Measurements from ENCODE around the gene CDH12. TPM values are rescaled to one million over a fixed set of nuclear protein-coding genes. Genes with fewer than 3 reads are reported as not detected.
"Not testable (repeated sequence)": the region's sequence is repeated elsewhere in the genome, so short reads cannot be mapped to it uniquely, and the experiment has no call there.

CDH12 gene
- total and polyA plus RNA-seq, 10 donors = 0.32 TPM; not detected in 9

- no peaks in the 10 kb centered on the region for H3K27me3 ChIP-seq (replicated peaks in 1 of 7)
- no peaks in the 10 kb centered on the region for H3K4me1 ChIP-seq
- no peak overlapping the region for H3K27ac ChIP-seq
- no peaks in the 10 kb centered on the region for H3K9me3 ChIP-seq
- 38 to 63% (median 49%) methylated on average over 2 of the region's 2 CpGs for WGBS, 5 donors
- no peaks in the 10 kb centered on the region for H3K36me3 ChIP-seq
- intact Hi-C loops (cut with DNase I; ENCODE audit: low total_unique reads) = no loop called here
- DNase-seq = no peak
- H3K4me3 ChIP-seq = no peak overlapping the region
- no peak for TF ChIP-seq POLR2AphosphoS5 (IDR thresholded peaks at IDR 0.05)
- TF ChIP-seq POLR2A (IDR thresholded peaks at IDR 0.05) = no peak
- no peak for TF ChIP-seq CTCF (IDR thresholded peaks at IDR 0.05 in 8 of 11, conservative IDR thresholded peaks at IDR 0.05 in 3 of 11)
These were observed 509.1 kb downstream of the CDH12 start for GRCh38 chr5:22344000-22344399.

- Histone ChIP-seq H3K36me3 (no peaks in the 10 kb centered on the region), H3K27me3 (replicated peaks in 1 of 7) (no peaks in the 10 kb centered on the region), H3K9me3 (peaks cover 0 to 19% (median 12%) of the 10 kb centered on the region in 8 donors), H3K4me1 (no peaks in the 10 kb centered on the region), H3K4me3 (no peak overlapping the region), H3K27ac (no peak overlapping the region)
- no peak for DNase-seq
- 69 to 86% (median 75%) methylated on average over 2 of the region's 2 CpGs for WGBS, 5 donors
- TF ChIP-seq POLR2A (IDR thresholded peaks at IDR 0.05) = no peak
- TF ChIP-seq CTCF (IDR thresholded peaks at IDR 0.05 in 8 of 11, conservative IDR thresholded peaks at IDR 0.05 in 3 of 11) = no peak
- no peak for TF ChIP-seq POLR2AphosphoS5 (IDR thresholded peaks at IDR 0.05)
- intact Hi-C loops (cut with DNase I; ENCODE audit: low total_unique reads) = no loop called here
These were observed 511.7 kb downstream of the CDH12 start for GRCh38 chr5:22341406-22341805.

GRCh38 chr5:22332949-22333348 is 520.2 kb downstream of the CDH12 start:
- DNase-seq; intact Hi-C loops (cut with DNase I; ENCODE audit: low total_unique reads); H3K27ac ChIP-seq; H3K27me3 ChIP-seq (replicated peaks in 1 of 7); H3K36me3 ChIP-seq; H3K4me1 ChIP-seq; H3K4me3 ChIP-seq: not testable (repeated sequence)
- H3K9me3 ChIP-seq = peaks cover 0 to 50% (median 38%) of the 10 kb centered on the region in 8 donors
- WGBS, 5 donors = 78 to 87% (median 85%) methylated on average over 3 of the region's 3 CpGs

- Histone ChIP-seq H3K27me3 (replicated peaks in 1 of 7) (no peaks in the 10 kb centered on the region), H3K4me3 (no peak overlapping the region), H3K9me3 (peaks cover 0 to 19% (median 8%) of the 10 kb centered on the region in 8 donors), H3K36me3 (no peaks in the 10 kb centered on the region), H3K4me1 (no peaks in the 10 kb centered on the region), H3K27ac (no peak overlapping the region)
- no peak for TF ChIP-seq POLR2AphosphoS5 (IDR thresholded peaks at IDR 0.05)
- intact Hi-C loops (cut with DNase I; ENCODE audit: low total_unique reads) = no loop called here
- 45 to 82% (median 70%) methylated on average over 1 of the region's 1 CpG for WGBS, 5 donors
- DNase-seq = no peak
These were observed 523.5 kb downstream of the CDH12 start for GRCh38 chr5:22329683-22330082.

- WGBS, 5 donors = 13 to 35% (median 30%) methylated on average over 1 of the region's 1 CpG
- H3K27me3 ChIP-seq (replicated peaks in 1 of 7) = no peaks in the 10 kb centered on the region
- DNase-seq = no peak
- H3K4me3 ChIP-seq = no peak overlapping the region
- no peaks in the 10 kb centered on the region for H3K4me1 ChIP-seq
- H3K36me3 ChIP-seq = no peaks in the 10 kb centered on the region
- no peaks in the 10 kb centered on the region for H3K9me3 ChIP-seq
- H3K27ac ChIP-seq = no peak overlapping the region
- no peak for TF ChIP-seq POLR2AphosphoS5 (IDR thresholded peaks at IDR 0.05)
- TF ChIP-seq POLR2A (IDR thresholded peaks at IDR 0.05) = no peak
- TF ChIP-seq CTCF (IDR thresholded peaks at IDR 0.05 in 8 of 11, conservative IDR thresholded peaks at IDR 0.05 in 3 of 11) = no peak
- intact Hi-C loops (cut with DNase I; ENCODE audit: low total_unique reads) = no loop called here
These were observed 533.3 kb downstream of the CDH12 start for GRCh38 chr5:22319798-22320197.
